Sciatic nerve (tissue), 2 donors: ENCODE results near the gene SERHL2. TPM values are rescaled to one million over a fixed set of nuclear protein-coding genes. Genes with fewer than 3 reads are reported as not detected.

Source experiments
- ATAC-seq: fragments of 200-7000 bp; cut with Tn5 transposase; one replicate; pipeline ENCODE4 v1.9.1; 2020; ENCODE audit warnings: mild to moderate bottlenecking, moderate library complexity
- DNase-seq: peaks from one replicate; pipeline ENCODE4 v3.0.0-alpha.2; 2020; ENCODE audit warnings: low spot score
- intact Hi-C: fragments of 100-400 bp; cut with DNase I; formaldehyde crosslinking; loops from one replicate; pipeline ENCODE4 v1.14.2; 2022
- total RNA-seq: library from RNA; stranded (reverse); fragmentation: NEBNext Ultra II Directional; extraction: Animal tissue kit (Norgen Biotek cat#: 25700); gene quantifications from one replicate; pipeline ENCODE4 v1.2.1, GENCODE V29; 2021
- donor health status: DM: no; HTN: no; CAD: no.
- donor health status: DM: no; HTN: no; CAD: no.

SERHL2 gene
- total RNA-seq, 1 donor from 2014 or later = 7.8 TPM

DNA sequence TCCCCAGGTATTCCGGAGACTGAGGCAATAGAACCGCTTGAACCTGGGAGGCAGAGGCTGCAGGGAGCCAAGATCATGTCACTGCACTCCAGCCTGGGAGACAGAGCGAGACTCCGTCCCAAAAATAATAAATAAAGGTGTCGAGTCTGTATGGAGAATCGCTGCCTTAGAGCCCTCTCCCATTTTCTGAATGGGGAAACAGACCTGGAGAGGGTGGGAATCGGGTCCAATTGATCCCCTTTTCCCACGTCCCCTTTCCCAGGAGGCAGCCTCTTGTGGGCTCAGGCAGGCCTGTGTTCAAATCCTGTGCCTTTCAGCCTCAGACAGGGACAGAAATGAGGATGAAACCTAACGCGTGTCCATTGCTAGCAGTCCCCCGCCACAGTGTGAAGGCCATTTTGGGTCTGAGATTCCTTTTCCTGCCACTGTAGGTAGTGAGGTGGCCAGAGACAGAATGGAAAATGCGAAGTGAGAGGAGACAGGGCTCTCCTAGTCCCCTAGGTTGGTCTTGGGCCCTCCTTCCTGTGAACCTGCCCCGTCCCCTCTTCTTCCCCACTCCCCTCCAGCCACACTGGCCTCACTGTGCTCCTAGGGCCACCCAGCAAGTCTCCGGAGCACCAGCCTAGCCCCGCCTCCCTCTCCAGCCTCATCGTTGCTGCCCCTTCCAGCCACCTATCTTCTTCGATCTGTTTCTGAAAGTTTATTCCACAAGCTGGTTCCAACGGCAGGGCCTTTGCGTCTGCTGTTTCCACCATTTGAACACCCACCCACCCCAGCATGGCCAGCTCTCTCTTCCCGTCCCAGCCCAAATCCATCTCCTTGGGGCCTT lies 63.6 kb downstream of the SERHL2 start:
- intact Hi-C loops = no loop called here
- ATAC-seq (no peak), DNase-seq (no peak)

DNA sequence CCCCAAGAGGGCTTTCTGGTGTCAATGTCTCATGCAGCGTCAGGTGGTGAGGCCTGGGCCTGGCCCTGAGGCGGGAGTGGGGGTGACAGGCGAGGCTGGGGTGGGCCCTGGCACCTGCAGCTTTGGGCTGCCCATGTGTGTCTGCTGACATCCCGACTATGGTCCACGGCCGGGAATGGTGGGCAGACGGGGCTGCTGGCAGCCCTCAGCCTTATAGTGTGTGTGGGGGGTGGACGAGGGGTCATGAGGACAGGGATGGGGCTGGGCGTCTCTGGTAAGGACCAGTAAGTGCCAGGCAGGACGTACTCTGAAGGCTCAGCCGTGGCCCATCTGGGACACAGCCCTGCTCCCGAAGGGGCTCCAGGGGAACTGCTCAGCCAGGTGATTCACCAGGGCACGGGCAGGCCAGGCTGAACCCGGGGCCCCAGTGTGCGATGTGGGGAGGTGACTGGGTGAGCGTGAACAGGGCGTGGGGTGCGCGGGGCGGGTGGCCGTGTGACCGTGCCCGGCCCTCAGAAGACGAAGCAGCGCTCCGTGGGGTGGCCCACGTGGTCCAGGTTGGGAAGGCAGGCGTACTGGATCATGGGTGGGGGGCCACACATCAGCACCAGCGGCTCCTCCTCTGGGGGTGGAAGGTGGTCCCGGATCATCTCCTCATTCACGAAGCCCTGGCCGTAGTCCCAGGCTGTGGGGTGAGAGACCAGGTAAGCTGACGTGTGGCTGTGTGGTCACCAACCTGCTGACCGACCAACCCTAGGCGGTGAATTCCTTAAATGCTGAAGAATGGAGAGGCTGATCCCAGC lies 65.7 kb downstream of the SERHL2 start:
- DNase-seq = no peak
- intact Hi-C loops = no loop called here
- no peak for ATAC-seq

DNA sequence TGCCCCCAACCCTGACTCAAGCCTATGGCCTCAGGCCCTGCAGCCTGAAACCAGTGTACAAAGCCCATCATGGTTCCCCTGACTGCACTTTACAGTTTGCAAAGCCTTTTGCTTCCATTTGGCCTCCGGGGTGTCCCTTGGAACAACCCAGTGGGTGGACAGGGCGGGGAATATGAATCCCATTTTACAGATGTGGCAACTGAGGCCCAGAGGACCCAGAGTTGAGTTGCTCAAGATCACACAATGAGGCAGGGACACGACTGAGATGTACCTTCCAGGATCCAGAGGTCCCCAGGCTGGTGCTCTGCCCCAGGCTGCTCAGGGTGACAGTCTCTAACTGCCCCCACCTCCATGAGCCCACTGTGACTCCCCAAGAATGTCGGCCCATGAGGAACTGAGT lies 66.3 kb downstream of the SERHL2 start:
- DNase-seq (no peak), ATAC-seq (no peak)
- intact Hi-C loops = no loop called here

- intact Hi-C loops = no loop called here
- ATAC-seq (peak; percentile 48), DNase-seq (no peak)
Measured at GRCh38 chr22:42621505-42622002, 67.8 kb downstream of the SERHL2 start.

- DNase-seq = no peak
- intact Hi-C loops = no loop called here
Measured at GRCh38 chr22:42622061-42622710, 68.4 kb downstream of the SERHL2 start.

DNA sequence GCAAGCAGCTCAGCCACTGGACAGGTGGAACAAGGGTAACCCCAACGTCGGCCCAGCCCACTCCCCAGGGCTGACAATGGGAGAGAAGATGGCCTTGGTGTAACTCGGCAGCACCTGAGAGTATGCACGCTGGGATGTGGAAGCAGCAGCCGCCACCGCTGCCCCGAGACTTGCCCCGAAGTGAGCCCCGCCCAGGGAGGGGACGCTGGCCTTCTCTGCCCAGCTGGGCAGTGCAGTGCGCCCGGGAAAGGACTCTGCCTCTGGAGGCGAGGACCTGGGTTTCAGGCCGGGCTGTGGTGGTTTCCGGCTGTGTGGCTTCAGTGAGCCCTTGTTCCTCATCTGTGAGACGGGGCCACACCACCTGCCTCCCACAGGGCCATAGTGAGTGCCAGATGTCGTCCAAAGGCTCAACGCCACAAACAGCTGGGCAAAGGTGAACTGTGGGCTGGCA lies 69.6 kb downstream of the SERHL2 start:
- DNase-seq (no peak), ATAC-seq (no peak)
- intact Hi-C loops = no loop called here

More at GRCh38 chr22:42622061-42622710, 68.4 kb downstream of the SERHL2 start:
- ATAC-seq = no peak

Other genes with a start within 250 kb of the SERHL2 start
- 6.6 TPM for gene NFAM1, start 121.6 kb upstream of the SERHL2 start, total RNA-seq
- gene RRP7A, start 34.2 kb upstream of the SERHL2 start, total RNA-seq = 39.6 TPM
- gene POLDIP3, start 60.9 kb downstream of the SERHL2 start, total RNA-seq = 81.5 TPM
- gene ATP5MGL, start 86.6 kb downstream of the SERHL2 start, total RNA-seq = 0.45 TPM
- 241 TPM for gene CYB5R3, start 95.4 kb downstream of the SERHL2 start, total RNA-seq
- 106 TPM for gene A4GALT, start 166.9 kb downstream of the SERHL2 start, total RNA-seq